Measurements from ENCODE around the gene PCDH9.

Gene PCDH9

GRCh38 chr13:67015976-67016600 is 214.0 kb downstream of the PCDH9 start:
- no peak for DNase-seq

- DNase-seq: no peak
Measured at GRCh38 chr13:67014399-67014798, 215.7 kb downstream of the PCDH9 start.

- DNase-seq: no peak
Measured at GRCh38 chr13:67013709-67014108, 216.4 kb downstream of the PCDH9 start.

GRCh38 chr13:67008075-67008668 is 222.0 kb downstream of the PCDH9 start:
- DNase-seq: no peak

- DNase-seq: no peak
Measured at GRCh38 chr13:67004511-67004910, 225.6 kb downstream of the PCDH9 start.

- DNase-seq: no peak
Measured at GRCh38 chr13:67003743-67004142, 226.4 kb downstream of the PCDH9 start.

GRCh38 chr13:67001363-67001762 is 228.8 kb downstream of the PCDH9 start:
- no peak for DNase-seq

GRCh38 chr13:66996503-66996902 is 233.6 kb downstream of the PCDH9 start:
- DNase-seq: no peak

GRCh38 chr13:66995203-66995611 is 234.9 kb downstream of the PCDH9 start:
- DNase-seq: no peak

- no peak for DNase-seq
Measured at GRCh38 chr13:66994517-66995202, 235.5 kb downstream of the PCDH9 start.

- no peak for DNase-seq
Measured at GRCh38 chr13:66994097-66994496, 236.0 kb downstream of the PCDH9 start.

GRCh38 chr13:66992719-66993118 is 237.4 kb downstream of the PCDH9 start:
- no peak for DNase-seq

GRCh38 chr13:66992183-66992582 is 238.0 kb downstream of the PCDH9 start:
- DNase-seq: no peak

GRCh38 chr13:66984241-66984640 is 245.9 kb downstream of the PCDH9 start:
- no peak for DNase-seq

- no peak for DNase-seq
Measured at GRCh38 chr13:66981912-66982311, 248.2 kb downstream of the PCDH9 start.

- DNase-seq: no peak
Measured at GRCh38 chr13:66977161-66977560, 253.0 kb downstream of the PCDH9 start.

- no peak for DNase-seq
Measured at GRCh38 chr13:66974889-66975288, 255.2 kb downstream of the PCDH9 start.

GRCh38 chr13:66974174-66974573 is 256.0 kb downstream of the PCDH9 start:
- DNase-seq: no peak

GRCh38 chr13:66972659-66973058 is 257.5 kb downstream of the PCDH9 start:
- no peak for DNase-seq

GRCh38 chr13:66971004-66971403 is 259.1 kb downstream of the PCDH9 start:
- no peak for DNase-seq

GRCh38 chr13:66969291-66969690 is 260.8 kb downstream of the PCDH9 start:
- DNase-seq: no peak

- DNase-seq: no peak
Measured at GRCh38 chr13:66967811-66968597, 262.1 kb downstream of the PCDH9 start.

- DNase-seq: no peak
Measured at GRCh38 chr13:66965181-66965580, 265.0 kb downstream of the PCDH9 start.

GRCh38 chr13:66962953-66963352 is 267.2 kb downstream of the PCDH9 start:
- no peak for DNase-seq

Data from activated gamma-delta T cell (primary cell).